HG03280 (cell line): ENCODE data around the gene CRACDL.

ENCODE experiments used
- ATAC-seq: cut with Tn5 transposase; IDR thresholded peaks from one replicate; pipeline ENCODE4 v1.9.1; 2021; ENCODE audit warnings: mild to moderate bottlenecking, moderate library complexity; ENCODE audit not compliant: unreplicated experiment

CRACDL gene

DNA sequence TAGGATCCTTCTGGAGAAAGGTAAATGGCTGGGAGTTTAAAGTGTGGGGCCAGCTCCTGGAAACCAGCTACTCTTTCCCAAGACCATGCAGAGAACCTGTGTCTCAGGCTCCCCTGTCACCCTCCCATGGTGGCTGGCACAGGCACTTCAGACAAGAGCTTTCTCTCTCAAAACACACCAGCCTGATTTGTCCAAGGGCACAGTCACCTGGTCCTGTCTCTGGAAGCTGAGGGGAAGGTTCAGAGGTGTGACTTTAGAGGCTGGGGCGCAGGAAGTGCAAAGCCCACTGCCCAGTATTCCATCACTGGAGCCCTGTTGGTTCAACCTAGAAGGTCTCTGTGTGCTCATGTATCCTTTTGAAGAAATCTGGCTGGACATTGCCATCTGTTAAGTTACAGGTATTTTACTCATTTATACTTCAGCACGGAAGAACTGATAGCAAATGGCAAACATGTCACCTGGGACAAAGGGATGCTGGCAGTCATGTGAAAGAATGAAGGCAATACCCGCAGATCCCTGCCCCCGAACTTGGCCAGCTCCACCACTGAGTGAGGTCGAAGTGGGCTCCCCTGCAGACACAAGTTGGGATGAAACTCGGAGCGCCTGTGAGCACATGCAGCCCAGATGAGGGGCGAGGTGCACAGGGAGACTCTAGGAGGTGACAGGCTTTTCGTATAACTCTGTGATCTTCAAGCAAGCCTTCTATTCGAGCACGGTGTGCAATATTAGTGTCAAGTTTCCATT is 108.2 kb downstream of the CRACDL start:
- no peak for ATAC-seq

DNA sequence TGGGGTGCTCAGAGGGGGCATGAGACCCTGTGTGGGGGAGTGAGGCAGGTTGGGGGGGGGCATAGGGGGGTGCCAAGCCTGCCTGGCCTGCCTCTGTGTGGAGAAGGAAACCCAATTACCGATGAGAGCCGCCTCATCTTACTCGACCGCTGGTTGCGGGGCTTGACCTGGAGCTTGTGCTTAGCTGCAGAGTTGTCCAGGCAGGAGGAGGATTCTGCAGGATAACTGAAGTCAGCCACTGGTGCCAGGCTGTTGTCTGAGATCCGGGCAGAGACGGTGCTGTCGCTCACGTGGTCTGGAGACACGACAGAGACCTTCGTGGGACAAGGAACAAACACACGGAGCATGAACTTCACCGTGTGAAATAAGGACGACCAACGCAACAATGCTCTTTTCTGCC is 109.2 kb downstream of the CRACDL start:
- no peak for ATAC-seq

DNA sequence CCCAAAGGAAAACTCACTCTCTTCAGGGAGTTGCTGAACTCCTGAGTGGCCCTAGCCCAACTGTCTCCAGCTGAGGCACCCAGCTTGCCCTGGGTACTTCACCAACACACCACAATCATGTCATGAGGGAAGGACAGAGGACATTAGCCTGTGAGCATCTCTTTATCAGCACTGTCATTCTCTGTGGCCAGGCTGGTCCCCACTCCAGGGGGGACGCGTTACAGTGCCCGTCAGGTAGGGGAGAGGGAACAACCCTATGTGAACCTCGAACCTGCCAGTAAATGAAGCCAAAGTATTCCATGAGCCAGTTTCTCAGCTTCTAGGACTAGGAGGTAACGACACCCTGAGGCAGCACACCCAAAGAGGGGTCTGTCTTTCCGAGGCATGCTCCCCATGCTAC is 110.2 kb downstream of the CRACDL start:
- no peak for ATAC-seq

DNA sequence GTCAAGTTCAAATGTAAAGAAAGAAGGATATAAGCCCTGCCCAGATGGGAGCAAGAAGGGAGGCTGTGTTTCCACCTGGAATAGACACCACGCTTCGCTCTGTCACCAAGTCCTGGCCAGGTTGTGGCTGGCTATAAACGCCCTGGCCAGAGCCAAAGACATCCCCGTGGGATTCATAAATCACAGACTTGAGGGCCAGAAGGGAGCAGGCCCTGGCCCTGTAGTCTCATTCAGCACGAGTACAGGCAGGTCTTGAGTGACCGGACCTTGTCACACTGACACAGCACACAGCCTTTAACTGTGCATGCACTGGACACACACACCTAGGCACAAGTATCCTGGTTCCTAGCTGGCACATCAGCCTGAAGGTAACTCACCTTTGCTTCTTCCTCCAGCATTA is 110.6 kb downstream of the CRACDL start:
- ATAC-seq, result no peak

DNA sequence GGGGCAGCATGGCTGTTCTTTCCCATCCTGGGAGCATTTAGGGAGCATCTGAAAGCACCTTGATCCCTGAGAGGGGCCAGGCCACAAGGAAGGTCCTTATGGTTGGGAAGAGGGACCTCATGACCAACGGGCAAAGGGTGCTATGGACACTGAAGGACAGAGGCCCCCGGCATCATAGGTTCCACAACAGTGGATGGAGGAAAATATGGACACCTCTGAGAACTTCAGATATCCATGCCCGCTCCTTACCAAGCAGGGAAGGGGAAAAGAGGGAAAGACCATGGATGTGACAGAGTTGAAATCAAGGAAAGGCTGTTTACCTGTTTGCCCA is 111.0 kb downstream of the CRACDL start:
- ATAC-seq, result no peak

DNA sequence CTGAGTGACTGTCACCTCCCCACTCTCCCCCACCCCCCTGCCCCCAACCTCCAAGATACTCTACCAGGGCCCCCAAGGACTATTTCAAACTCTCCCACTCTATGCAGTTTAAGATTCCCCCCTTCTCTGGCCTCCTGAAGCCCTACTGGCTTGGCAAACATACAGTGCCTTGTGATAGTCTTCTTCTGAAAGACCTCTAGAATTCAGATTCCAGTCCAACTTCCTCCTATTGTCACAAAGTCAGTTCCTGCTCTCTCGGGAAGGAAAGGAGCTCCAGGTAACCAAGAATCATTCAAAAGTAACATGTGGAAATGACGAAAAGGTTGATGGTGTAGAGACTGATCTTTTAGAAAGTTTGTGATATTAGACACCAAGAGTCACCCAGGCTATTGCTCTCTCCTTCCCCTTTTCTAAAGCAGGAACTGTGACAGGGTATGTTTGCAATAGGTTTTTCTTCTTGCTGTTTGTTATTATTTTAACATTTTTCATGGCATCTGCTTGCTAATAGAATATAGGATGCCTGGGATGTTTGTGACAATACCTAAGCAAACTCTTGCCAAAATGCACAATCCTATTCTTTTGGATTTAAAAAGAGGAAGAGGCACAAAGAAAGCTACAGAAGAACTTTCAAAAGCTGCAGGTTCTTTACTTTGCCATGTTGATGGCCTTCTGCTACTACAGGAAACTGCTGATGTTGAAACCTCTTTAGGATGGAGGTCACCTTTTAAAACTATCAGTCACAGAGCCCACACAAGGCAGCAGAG is 111.6 kb downstream of the CRACDL start:
- no peak for ATAC-seq

DNA sequence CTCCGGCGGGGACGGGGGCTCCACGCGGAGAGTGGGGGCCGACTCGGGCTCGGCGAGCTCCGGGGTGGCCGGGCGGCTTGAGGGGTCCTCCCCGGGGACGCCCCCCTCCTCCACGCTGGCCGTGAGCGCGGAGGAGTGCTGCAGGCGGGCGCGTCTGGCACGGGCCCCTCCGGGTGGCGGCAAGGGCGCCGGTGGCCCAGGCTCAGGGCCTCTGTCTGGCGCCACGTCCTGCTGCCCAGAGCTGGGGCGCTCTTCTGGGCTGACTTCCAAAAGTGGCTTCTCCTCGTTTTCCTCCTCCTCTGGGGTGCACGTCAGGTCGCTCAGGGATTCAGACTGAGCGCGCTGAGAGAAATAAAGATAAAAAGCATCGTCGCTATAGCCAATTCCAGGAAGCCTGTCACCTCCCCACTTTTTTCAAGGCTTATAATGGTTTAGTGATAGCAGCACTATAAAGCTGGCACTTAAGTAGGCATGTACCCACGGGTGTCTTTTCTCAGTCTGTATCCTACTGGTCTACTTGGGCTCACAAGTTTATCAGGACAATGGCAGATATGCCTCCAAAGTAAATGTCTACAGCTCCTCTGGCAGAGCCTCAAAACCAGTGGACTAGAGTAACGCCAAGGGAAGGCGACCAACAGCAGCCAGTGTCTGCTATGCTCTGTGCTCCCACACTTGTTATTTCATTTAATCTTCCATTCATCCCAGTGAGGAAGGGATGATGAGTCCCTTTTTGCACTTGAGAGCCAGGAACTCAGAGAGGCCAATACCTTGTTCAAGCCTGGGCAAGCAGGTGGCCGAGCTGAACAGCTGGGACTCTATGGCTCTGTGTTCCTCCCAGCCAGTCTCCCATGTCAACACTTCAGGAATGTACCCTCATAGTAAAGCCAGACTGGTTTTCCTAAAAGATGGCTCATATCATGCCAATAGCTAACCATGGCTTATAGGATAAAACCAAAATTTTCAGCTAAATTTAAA is 112.5 kb downstream of the CRACDL start:
- no peak for ATAC-seq

DNA sequence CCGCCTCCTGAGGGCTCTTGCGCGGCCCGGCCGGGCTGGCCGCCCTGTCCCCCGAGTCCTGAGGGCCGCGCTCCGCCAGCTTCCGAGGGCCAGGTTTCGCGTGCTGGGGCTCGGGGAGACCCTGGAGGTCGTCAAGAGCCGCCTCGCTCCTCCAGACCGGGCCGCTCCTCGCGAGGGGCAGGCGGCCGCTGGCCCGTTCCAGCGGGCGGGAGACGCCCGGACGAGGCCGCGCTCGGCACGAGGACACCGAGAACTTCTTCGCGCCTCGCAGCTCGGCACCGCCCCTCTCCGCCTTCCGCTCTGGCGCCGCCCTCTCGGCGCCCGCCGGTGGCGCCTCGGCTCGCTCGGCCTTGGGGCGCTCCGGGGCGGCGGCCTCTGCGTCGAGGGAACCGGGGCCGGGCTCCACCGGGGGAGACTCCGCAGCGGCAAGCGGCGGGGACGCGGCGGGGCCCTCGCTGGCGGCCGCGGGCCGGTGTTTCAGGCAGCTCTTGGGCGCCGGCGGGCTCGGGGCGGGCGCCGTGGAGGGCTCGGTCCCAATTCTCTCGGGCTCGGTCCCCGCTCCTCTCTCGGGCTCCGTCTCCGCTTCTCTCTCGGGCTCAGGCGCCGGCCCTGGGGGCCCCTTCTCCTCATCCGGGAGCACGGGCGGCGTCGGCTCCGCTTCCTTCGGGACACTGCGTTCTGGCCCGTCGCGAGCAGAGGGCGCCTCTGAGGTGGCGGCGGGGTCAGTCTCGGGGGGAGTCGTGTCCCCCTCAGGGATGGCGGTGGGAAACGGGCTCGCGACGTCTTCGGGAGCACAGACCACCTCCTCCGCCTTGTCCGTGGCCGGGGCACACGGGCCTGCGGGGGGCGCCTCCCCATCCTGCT is 113.5 kb downstream of the CRACDL start:
- ATAC-seq, result no peak

DNA sequence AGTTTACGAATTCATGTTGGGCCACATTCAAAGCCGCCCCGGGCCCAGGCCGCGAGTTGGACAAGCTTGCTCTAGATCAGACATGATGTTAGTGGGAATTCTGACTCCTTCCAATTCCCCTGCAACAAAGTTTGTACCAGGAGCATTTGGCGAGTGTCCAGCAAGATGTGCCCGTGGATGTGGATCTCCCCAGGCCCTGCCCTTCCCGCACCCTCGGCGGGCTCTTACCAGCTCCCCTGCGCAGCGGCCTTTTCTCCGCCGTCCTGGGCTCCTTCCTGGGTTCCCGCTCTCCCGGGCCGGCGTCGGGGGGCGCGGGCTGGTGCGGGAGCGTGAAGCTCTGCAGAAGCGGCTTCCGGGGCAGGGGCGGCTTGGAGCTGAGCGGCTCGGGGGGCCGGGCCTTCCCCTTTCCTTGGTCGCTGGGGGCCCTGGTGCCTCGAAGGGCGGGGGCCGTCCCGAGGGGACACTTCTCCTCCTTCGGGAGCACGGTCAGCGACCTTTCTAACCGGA is 114.3 kb downstream of the CRACDL start:
- no peak for ATAC-seq

DNA sequence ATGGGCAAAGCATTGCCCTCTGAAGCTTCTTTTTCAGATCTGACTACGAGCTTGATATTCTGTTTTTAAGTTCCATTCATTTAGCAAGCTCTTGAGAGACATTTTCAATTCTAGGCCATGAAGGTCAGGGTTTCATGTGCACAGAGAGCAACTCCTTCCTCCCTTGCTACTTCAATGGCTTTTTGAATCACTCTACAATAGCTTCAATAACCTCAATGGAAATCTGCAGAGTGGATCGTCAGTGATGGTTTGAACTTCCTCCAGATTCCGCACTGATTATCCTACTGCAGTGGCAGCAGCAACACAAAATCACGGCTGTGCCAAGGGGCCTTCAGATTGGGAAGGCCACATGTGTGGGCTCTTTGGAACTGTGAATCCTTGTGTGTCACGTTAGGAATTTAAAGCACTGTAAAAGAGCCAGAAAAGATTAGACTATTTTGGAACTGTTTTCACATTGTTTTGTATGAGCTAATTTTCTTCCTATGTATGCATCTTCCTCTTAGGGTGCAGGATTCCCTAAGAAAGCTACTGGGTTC is 116.7 kb downstream of the CRACDL start:
- no peak for ATAC-seq

DNA sequence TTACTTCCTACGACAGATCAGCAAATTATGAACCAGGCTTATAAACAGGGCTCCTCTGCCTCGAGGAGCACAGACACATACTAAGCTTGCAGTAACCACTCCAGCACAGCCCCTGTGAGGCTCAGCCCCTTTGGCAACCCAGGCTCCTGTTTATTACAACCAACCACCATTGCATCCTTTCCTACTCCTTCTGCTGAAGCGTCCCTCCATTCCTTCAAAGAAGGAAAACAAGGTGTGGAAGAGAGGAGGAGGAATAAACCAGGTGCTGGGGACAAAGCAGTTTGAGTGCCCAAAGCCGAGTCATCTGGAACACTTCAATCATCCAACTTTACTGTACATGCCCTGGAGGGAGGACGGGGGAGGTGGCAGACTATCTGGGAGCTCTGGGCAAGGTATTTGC is 117.9 kb downstream of the CRACDL start:
- ATAC-seq, result no peak

DNA sequence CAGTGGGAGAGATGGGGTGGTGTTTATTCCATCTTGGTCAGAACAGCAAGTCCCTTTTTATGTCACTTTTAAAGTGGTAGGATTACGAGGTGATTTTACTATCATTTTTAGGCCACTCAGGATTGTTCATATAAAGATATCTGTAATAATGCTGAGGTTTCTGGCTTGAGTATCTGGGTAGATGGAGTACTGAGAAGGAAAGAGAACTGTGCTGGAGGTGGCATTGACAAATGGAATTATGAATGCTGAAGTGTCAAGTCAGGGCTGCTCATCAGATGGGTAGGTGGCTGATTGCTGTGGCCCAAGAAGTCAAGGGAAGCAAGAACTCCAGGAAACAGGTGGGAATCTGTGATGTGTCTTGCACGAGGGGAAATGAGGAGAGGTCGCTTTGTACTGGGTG is 119.7 kb downstream of the CRACDL start:
- ATAC-seq, result no peak

DNA sequence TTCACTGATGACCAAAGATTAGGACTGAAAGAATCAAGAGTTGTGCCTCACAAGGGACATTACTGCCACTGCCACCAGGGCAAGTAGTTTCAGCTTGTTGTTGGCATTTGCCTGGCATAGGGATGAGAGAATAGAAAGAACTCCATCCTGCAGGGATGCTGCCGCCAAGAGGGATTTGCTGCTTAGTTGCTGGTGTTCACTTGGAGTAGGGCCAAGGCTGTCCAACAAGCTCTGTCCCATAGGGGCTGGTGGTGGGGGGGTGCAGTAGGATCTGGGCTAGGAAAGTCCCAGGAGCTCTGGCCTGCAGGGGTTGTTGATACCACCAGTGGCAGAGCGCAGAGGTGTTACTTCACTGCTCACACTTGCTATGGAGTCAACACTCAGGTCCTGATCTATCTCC is 120.2 kb downstream of the CRACDL start:
- ATAC-seq, result no peak

DNA sequence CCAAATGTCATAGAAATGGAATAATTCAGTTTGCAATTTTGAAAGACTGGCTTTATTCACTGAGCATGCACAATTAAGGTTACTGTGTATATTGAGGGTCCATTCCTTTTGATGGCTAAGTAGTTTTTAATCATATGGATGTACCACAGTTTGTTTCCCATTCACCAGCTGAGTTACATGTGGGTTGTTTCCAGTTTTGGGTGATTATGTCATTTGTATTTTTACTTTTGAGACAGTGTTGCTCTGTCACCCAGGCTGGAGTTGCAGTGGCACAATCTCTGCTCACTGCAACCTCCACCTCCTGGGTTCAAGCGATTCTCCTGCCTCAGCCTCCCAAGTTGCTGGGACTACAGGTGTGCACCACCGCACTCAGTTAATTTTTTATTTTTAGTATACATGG is 124.3 kb downstream of the CRACDL start:
- no peak for ATAC-seq

DNA sequence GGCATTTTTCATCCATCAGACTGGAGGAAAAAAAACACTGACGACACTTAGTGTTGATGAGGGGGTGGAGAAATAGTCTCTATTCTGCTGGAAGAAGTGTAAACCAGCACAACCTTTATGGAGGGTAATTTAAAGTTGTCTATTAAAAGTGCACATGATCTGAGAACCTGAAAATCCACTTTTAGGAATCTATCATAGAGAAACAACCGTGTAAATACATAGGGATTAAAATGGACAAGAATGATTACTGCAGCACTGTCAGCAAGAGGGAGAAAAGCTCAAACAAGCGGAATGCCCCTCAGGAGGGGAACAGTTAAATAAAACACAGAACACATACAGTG is 125.5 kb downstream of the CRACDL start:
- no peak for ATAC-seq

DNA sequence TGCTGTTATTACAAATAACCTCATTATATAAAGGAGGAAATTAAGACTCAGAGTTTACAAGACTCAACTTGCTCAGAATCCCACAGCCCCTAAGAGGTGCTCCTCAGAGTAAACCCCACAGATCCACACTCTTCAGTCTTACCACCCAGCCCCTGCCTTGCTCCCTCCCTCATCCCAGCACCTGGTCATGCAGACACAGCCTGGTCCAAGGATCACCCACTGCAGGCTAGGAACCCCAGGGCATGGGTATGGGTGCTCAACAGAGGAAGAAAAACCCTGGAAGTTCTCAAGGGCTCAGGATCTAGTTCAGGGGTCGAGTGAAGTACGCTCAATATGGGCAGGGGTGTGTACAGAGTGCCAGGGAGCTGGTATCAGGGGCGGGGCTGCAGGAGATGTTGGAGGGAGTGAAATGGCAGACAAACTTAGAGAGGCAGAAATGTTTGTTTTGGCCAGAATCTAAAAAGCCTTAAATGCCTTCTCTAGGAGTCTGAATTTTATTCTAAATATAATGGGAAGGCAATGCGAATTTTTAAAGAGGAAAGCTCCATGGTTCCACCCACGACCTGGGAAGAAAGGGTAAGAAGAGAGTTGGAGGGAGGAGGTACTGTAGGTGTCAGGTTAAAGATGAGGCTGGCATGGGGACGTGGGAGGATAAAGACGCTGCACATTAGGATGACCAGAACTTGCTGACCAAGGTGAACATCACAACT is 126.0 kb downstream of the CRACDL start:
- ATAC-seq, result no peak

DNA sequence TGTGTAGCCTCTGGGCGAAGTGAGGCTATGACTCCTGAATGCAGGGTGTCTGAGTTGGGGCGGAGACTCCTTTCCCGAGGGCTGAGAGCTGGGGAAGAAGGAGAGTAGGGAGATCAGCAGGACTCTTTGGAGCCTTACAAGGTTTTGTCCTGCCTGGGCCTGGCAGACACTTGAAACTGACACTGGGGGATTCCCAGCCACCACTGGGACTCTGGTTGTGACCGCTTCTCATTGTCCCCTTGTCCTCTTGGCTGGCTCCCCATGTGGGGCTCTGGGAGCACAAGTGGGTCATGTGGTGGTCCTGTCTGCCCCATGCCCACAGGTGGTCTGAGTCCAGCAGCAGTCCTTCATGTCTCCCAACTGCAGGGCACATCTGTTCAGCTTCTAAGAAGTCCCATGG is 126.9 kb downstream of the CRACDL start:
- no peak for ATAC-seq

DNA sequence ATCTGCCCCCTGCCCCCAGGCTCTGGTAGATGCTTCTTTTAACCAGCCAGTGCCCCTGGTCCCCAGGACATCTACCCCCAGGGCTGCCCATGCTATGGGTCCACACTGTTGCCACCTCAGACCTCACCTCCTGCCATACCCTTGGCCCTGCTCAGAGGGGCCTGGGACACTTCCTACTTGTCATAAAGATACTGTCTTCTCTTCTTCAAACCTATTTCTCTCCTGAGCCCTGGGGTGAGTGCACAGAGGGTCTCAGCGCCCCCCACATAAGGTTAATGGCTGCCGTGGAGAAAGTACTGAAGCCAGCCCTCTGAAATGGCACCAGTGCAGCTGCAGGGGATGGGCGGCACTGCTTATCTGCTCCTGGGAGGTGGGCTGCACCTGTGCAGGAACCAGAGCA is 127.5 kb downstream of the CRACDL start:
- no peak for ATAC-seq

DNA sequence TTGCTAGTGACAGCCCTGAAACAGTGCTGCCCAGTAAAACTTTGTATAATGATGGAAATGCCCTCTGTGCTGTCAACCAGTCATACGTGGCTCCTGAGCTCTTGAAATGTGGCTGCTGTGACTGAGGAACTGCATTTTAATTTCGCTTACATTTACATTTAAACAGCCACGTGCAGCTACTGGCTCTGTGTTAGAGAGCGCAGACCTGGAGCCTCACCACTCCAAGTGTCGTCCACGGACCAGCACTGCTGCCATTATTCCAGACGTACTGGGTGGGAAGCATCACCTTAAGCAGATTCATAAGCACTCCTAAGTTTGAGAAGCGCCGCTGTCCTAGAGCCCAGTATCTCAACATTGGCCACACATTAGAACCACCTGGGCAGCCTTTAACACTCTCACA is 128.1 kb downstream of the CRACDL start:
- no peak for ATAC-seq

DNA sequence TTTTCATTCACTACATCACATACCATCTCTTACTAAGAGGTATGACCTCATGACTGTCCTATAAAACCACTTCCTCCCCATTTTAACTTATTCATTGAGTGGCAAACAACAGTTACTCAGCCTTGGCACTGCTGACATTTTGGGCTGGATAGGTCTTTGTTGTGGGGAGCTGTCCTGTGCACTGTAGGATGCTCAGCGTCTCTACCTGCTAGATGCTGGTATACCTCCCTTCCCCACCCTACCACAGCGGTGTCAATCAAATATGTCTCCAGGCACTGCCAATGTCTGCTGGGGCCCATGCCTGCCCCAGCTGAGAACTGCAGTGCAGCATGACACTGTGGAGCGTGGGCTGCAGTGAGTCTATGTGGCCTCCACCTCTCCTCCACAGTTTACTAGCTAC is 128.8 kb downstream of the CRACDL start:
- ATAC-seq, result no peak
